Stimulated activated CD8-positive, alpha-beta memory T cell treated with anti-CD3 and anti-CD28 coated beads, Interleukin-15, amount 100 ng/mL, for 1 hour (primary cell): ENCODE results near the gene CACNG3.
"Not testable (repeated sequence)": the region's sequence is repeated elsewhere in the genome, so short reads cannot be mapped to it uniquely, and the experiment has no call there.

ENCODE experiments used
- DNase-seq: peaks from one replicate; pipeline ENCODE4 v3.0.0-alpha.2; 2020; ENCODE audit warnings: low read depth

CACNG3 gene

GRCh38 chr16:24255456-24256371 lies at the start of gene CACNG3:
Gene CACNG3, plus strand, starts transcription at chr16:24256335. Its CDS starts 420 bp downstream, at chr16:24256755.
- DNase-seq = peak; percentile 6

GRCh38 chr16:24206926-24207325 lies 49.2 kb upstream of the CACNG3 start:
- no peak for DNase-seq

GRCh38 chr16:24208710-24209109 lies 47.4 kb upstream of the CACNG3 start:
- DNase-seq = no peak

GRCh38 chr16:24214992-24215391 lies 41.1 kb upstream of the CACNG3 start:
- DNase-seq = no peak

- DNase-seq = no peak
Measured at GRCh38 chr16:24216961-24217360, 39.2 kb upstream of the CACNG3 start.

- DNase-seq = no peak
Measured at GRCh38 chr16:24217461-24217860, 38.7 kb upstream of the CACNG3 start.

- DNase-seq = no peak
Measured at GRCh38 chr16:24218299-24218698, 37.8 kb upstream of the CACNG3 start.

GRCh38 chr16:24221219-24221618 lies 34.9 kb upstream of the CACNG3 start:
- DNase-seq = no peak

- no peak for DNase-seq
Measured at GRCh38 chr16:24228514-24228913, 27.6 kb upstream of the CACNG3 start.

GRCh38 chr16:24232936-24233335 lies 23.2 kb upstream of the CACNG3 start:
- DNase-seq = no peak

- DNase-seq = no peak
Measured at GRCh38 chr16:24234737-24235136, 21.4 kb upstream of the CACNG3 start.

GRCh38 chr16:24235806-24236205 lies 20.3 kb upstream of the CACNG3 start:
- DNase-seq = no peak

- DNase-seq = not testable (repeated sequence)
Measured at GRCh38 chr16:24238846-24239245, 17.3 kb upstream of the CACNG3 start.

GRCh38 chr16:24246911-24247607 lies 9.1 kb upstream of the CACNG3 start:
- no peak for DNase-seq

GRCh38 chr16:24253192-24253591 lies 2.9 kb upstream of the CACNG3 start:
- peak; percentile 9 for DNase-seq

- no peak for DNase-seq
Measured at GRCh38 chr16:24257958-24258357, 1.8 kb downstream of the CACNG3 start.

GRCh38 chr16:24258791-24259190 lies 2.7 kb downstream of the CACNG3 start:
- no peak for DNase-seq

GRCh38 chr16:24262816-24263215 lies 6.7 kb downstream of the CACNG3 start:
- DNase-seq = no peak

- no peak for DNase-seq
Measured at GRCh38 chr16:24270721-24271442, 14.7 kb downstream of the CACNG3 start.

GRCh38 chr16:24272379-24272778 lies 16.2 kb downstream of the CACNG3 start:
- DNase-seq = no peak

- DNase-seq = no peak
Measured at GRCh38 chr16:24273508-24274182, 17.5 kb downstream of the CACNG3 start.

GRCh38 chr16:24275413-24275812 lies 19.3 kb downstream of the CACNG3 start:
- DNase-seq = no peak
